Activated CD4-positive, alpha-beta T cell treated with anti-CD3 and anti-CD28 coated beads, Interleukin-2, amount 50 U/mL, for 24 hours (primary cell): Measurements from ENCODE around the gene PACSIN2.

Experiments used
- DNase-seq, 2 donors: peaks; one replicate each; pipeline ENCODE4 v3.0.0-alpha.2; 2020; ENCODE audit warnings: low read depth in 1 of 2, low spot score in 1 of 2

PACSIN2 gene

DNA sequence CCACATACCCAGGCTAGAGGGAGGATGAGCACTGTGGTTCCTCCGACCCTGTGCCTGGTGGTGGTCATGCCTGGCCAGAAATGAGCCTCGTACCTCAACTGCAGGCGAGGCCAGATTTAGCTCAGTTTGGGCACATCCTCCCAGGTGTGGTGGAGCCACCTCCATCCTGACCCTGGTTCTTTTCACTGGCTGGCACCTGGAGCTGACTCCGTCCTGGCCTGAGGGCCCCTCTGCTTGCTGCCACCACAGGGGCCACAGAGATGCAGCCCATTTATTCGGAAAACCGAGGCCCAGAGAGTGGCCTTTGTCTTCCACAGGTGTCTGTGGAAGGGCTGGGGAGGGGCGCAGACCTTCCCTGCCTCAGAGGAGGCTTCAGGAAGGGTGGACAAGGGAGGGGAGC, 148.8 kb downstream of the PACSIN2 start:
- no peak for DNase-seq

- DNase-seq: no peak
Observed at GRCh38 chr22:42865536-42865935, 149.4 kb downstream of the PACSIN2 start.

- peak in 1 of 2 donors; percentile 48 for DNase-seq
Observed at GRCh38 chr22:42863349-42863961, 151.5 kb downstream of the PACSIN2 start.

- no peak for DNase-seq
Observed at GRCh38 chr22:42862045-42862734, 152.8 kb downstream of the PACSIN2 start.

DNA sequence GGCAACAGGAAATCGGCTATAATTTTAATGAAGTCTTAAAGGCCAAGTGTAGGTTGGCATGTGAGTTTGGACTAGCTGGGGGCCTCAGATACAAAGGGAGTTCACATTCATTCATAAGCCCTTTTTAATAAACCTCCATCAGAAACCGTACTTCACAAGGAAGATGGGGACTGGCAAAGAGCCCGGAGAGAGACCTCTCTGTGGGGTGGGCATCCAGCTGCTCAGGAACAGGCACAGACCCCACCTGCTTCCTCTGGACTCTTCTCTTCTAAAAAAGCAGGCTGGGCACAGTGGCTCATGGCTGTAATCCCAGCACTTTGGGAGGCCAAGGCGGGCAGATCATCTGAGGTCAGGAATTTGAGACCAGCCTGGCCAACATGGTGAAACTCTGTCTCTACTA, 154.0 kb downstream of the PACSIN2 start:
- DNase-seq: no peak

DNA sequence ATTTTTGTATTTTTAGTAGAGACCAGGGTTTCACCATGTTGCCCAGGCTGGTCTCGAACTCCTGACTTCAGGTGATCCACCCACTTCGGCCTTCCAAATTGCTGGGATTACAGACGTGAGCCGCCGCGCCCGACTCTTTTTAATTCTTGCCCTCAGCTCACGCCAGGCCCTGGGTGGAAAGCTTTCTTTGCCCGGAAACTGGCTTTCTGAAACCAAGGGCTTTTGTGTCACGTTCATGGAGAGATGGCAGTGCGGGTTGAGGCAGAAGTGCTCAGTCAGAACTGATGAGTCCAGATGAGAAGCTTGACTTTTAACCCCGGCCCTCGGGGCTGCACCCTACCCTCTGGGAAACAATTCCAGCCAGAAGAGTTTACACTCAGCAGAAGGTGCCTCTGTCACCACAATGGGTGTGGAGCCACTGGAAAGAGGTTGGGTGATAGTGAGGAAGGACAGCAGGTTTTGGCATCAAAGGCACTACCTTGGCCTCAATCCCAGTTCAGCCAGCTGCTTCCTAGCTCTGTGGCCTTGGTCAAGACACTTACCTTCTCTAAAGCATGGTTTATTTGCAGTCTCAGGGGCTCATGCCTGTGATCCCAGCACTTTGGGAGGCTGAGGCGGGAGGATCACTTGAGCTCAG, 157.0 kb downstream of the PACSIN2 start:
- DNase-seq: no peak

GRCh38 chr22:42856865-42857704, 157.9 kb downstream of the PACSIN2 start, which contains the start of gene ARFGAP3:
ARFGAP3 (minus strand) TSS chr22:42857273; CDS start chr22:42857182, 91 bp downstream.
- peak; percentile 86 to 88 for DNase-seq

GRCh38 chr22:42856179-42856864, 158.6 kb downstream of the PACSIN2 start:
- DNase-seq: peak in 1 of 2 donors; percentile 21

DNA sequence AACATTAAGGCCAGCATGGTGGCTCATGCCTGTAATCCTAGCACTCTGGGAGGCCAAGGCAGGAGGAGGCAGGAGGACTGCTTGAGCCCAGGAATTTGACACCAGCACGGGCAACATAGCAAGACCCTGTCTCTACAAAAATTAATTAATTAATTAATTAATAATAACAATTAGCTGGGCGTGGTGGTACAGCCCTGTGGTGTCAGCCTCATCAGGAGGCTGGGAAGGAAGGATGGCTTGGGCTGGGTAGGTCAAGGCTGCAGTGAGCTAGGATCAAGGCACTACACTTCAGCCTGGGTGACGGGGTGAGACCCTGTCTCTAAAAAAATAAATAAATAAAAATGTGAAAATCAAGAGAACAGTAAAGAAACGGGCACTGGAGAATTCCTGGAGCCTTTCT, 159.2 kb downstream of the PACSIN2 start:
- no peak for DNase-seq

DNA sequence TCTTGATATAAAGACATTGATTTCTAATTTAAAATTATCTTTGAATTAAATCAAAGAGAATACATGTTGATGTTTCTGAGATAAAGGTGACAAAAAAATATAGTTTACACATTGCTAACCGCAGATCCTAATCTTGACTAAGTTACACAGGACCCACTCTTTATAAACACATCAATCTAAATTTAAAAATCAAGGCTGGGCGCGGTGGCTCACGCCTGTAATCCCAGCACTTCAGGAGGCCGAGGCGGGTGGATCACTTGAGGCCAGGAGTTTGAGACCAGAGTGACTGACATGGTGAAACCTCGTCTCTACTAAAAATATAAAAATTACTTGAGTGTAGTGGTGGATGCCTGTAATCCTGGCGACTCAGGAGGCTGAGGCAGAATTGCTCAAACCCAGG, 159.7 kb downstream of the PACSIN2 start:
- no peak for DNase-seq

- DNase-seq: no peak
Observed at GRCh38 chr22:42848941-42849550, 165.9 kb downstream of the PACSIN2 start.

GRCh38 chr22:42847110-42847509, 167.8 kb downstream of the PACSIN2 start:
- no peak for DNase-seq

- DNase-seq: no peak
Observed at GRCh38 chr22:42844756-42845155, 170.2 kb downstream of the PACSIN2 start.

- DNase-seq: no peak
Observed at GRCh38 chr22:42842658-42843370, 172.1 kb downstream of the PACSIN2 start.

DNA sequence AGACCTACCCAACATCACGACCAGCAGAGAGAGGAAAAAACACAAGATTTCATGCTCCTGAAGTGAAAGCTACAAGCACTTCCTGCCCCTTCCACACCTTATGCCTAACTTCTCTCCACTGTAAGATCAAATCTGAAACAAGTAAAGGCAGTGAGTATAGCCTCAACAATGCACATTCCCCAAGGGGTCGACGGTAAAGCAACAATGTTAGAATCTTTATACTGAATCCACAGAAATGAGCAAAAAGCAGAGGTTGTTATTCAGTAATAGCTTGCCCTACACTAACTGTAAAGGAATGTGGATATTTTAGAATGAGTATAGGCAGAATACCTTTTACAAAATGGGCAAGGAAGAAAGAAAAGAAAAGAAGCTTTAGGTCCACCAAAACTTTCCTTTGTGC, 173.5 kb downstream of the PACSIN2 start:
- DNase-seq: no peak

DNA sequence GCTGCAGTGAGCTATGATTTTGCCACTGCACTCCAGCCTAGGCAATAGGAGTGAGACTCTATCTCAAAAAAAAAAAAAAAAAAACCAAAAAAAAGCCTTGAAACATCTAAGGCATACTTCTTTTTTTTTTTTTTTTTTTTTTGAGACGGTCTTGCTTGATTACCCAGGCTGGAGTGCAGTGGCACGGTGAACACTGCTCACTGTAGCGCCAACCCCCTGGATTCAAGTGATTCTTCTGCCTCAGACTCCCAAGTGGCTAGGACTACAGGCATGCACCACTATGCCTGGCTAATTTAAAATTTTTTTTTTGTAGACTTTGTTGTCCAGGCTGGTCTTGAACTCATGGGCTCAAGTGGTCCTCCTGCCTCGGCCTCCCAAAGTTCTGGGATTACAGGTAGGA, 177.4 kb downstream of the PACSIN2 start:
- no peak for DNase-seq

- no peak for DNase-seq
Observed at GRCh38 chr22:42836026-42836425, 178.9 kb downstream of the PACSIN2 start.

- DNase-seq: no peak
Observed at GRCh38 chr22:42834177-42834949, 180.6 kb downstream of the PACSIN2 start.

DNA sequence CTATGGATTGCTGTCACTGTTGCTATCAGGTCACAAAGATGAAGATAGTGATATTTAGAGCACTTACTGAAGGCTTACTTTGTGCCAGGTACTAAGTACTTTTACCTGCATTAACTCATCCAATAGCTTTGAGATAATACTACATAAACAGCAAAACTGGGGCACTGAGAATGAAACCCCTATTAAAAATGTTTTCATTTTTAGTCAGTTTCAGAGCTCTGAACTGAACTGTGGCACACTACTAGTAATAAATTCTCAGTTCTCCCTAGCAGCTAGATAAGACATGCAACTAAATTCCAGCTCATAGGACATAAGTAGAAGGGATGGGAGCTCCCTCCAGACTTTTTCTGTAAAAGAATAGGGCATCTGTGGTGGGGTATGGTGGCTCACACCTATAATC, 181.8 kb downstream of the PACSIN2 start:
- DNase-seq: no peak
